ENCODE results near the gene CTTN. TPM values are rescaled to one million over a fixed set of nuclear protein-coding genes. Genes with fewer than 3 reads are reported as not detected.

The CTTN gene
- total and polyA plus RNA-seq, 8 donors: 68.7 to 130 (median 87.6) TPM

DNA sequence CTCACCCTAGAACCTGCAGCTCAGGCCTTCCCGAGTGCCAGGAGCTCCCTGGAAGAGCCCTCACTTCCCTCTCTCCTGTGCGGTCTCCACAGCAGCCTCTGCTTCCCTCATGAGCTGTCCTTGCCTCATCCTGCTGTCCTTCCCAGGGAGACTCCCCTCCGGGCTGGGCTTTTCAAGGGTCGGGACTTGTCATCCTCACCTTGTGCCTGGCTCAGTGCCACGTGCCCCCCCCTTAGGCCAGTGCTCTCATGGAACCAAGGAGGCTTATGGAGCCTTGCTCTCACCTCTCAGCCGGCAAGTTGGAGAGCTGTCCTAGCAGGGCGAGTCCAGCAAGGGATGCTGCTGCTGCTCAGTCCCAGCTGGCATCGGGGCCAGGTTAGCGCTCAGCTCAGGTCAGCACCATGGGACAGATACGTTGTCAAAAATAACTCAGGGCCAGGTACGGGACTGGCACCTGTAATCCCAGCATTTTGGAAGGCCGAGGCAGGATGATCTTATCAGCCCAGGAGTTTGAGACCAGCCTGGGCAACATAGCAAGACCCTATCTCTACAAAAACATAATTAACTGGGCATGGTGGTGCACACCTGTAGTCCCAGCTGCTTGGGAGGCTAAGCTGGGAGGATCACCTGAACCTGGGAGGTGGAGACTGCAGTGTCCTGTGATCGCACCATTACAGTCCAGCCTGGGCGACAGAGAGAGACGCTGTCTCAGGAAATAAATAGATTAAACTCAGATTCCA is 13.6 kb downstream of the CTTN start:
- Histone ChIP-seq H3K4me1 (no peaks in the 10 kb centered on the region), H3K4me3 (no peak overlapping the region), H3K36me3 (peaks cover 6 to 81% (median 57%) of the 10 kb centered on the region in 3 donors), H3K9me3 (no peaks in the 10 kb centered on the region), H3K27me3 (no peaks in the 10 kb centered on the region), H3K27ac (no peak overlapping the region)
- WGBS, 2 donors: 93 to 96% methylated on average over 15 of the region's 15 CpGs
- ATAC-seq (no peak), FAIRE-seq (no peak), DNase-seq (peak in 1 of 6 donors; percentile 77)
- TF ChIP-seq, protein P1, sequence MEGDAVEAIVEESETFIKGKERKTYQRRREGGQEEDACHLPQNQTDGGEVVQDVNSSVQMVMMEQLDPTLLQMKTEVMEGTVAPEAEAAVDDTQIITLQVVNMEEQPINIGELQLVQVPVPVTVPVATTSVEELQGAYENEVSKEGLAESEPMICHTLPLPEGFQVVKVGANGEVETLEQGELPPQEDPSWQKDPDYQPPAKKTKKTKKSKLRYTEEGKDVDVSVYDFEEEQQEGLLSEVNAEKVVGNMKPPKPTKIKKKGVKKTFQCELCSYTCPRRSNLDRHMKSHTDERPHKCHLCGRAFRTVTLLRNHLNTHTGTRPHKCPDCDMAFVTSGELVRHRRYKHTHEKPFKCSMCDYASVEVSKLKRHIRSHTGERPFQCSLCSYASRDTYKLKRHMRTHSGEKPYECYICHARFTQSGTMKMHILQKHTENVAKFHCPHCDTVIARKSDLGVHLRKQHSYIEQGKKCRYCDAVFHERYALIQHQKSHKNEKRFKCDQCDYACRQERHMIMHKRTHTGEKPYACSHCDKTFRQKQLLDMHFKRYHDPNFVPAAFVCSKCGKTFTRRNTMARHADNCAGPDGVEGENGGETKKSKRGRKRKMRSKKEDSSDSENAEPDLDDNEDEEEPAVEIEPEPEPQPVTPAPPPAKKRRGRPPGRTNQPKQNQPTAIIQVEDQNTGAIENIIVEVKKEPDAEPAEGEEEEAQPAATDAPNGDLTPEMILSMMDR (IDR thresholded peaks at IDR 0.05): no peak
- intact Hi-C loops (cut with DNase I): no loop called here

DNA sequence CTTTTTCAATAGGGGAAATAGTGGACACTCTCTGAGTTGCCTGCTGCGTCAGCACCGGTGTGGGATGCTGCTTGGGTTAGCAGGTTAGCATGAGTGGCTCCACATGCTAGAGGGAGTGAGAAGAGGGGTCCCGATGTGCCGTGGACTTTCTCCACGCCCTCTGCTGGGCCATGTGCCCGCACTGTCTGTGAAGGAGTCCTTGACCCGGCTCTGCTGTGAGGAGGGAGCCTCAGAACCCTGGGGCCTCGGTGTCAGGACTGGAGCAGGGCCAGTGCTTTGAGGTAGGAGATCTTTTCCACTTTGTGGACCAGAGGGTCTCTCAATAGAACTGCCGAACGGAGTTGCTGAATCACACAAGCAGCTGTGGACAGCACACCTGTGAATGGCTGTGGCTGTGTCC is 14.8 kb downstream of the CTTN start:
- TF ChIP-seq, protein P1 (IDR thresholded peaks at IDR 0.05): no peak
- Histone ChIP-seq H3K9me3 (no peaks in the 10 kb centered on the region), H3K4me1 (no peaks in the 10 kb centered on the region), H3K27ac (no peak overlapping the region), H3K27me3 (no peaks in the 10 kb centered on the region), H3K36me3 (peaks cover 6 to 81% (median 60%) of the 10 kb centered on the region in 3 donors), H3K4me3 (no peak overlapping the region)
- ATAC-seq: no peak
- no peak for DNase-seq
- no peak for FAIRE-seq
- intact Hi-C loops (cut with DNase I): no loop called here
- 92 to 95% methylated on average over 10 of the region's 10 CpGs for WGBS, 2 donors

DNA sequence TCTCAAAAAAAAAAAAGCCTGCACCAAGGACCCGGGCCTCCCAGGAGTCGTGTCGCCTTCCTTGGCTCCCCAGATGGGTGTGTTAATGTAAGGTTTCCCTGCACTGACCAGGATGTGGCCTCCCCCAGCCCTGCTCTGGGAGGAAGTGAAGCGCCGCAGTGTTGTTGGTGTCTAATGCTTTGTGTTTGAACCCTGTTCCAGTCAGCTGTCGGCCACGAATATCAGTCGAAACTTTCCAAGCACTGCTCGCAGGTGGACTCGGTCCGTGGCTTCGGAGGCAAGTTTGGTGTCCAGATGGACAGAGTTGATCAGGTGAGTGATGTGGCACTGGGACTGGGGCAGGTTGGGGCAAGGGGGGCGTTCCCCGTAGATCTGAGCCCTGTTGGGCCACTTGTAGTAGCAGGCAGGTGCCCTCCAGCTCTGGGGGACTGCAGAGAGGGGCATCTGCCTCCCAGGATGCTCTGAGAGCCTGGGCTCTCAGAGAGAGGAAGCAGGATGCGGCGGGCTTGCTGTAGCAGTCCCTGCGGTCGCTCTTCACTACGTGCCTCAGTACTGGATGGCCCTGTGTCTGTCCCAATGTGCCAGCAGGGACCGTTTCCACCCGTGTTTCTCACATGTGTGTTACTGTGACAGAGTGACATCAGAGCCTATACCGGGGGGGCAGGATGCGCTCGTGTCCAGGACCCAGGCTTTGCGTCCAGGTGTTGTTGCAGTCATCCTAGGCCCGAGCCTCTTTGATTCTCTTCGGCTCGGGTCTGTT is 16.2 kb downstream of the CTTN start:
- no peak for ATAC-seq
- WGBS, 2 donors: 95% methylated on average over 28 of the region's 28 CpGs
- no peak overlapping the region for H3K27ac ChIP-seq
- no peak overlapping the region for H3K4me3 ChIP-seq
- FAIRE-seq: no peak
- intact Hi-C loops (cut with DNase I): no loop called here
- no peaks in the 10 kb centered on the region for H3K27me3 ChIP-seq
- no peaks in the 10 kb centered on the region for H3K4me1 ChIP-seq
- H3K36me3 ChIP-seq: peaks cover 3 to 78% (median 47%) of the 10 kb centered on the region in 3 donors
- peak in 1 of 6 donors; percentile 7 for DNase-seq
- TF ChIP-seq, protein P1 (IDR thresholded peaks at IDR 0.05): no peak
- no peaks in the 10 kb centered on the region for H3K9me3 ChIP-seq

DNA sequence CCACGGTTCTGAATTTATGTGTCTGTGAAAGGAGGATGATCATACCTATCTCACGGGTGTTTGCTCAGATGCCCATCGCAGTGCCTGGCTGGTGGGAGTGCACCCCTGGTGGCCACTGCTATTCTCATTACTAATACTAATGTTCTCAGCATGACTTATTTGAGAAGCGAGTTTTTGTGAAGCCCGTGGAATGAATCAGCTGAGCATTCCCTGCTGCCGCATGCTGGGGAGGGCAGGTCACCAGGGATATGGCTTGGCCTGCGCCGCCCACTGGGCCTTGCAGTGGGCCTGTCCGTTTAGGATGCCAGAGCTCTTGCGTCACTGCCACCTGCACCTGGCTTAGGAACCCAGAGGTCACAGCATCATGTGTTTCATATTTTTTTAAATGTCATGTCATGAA is 16.9 kb downstream of the CTTN start:
- no peak overlapping the region for H3K27ac ChIP-seq
- H3K36me3 ChIP-seq: peaks cover 0 to 78% (median 46%) of the 10 kb centered on the region in 3 donors
- TF ChIP-seq, protein P1 (IDR thresholded peaks at IDR 0.05): no peak
- no peaks in the 10 kb centered on the region for H3K27me3 ChIP-seq
- H3K9me3 ChIP-seq: no peaks in the 10 kb centered on the region
- peak in 1 of 6 donors; percentile 12 for DNase-seq
- H3K4me1 ChIP-seq: no peaks in the 10 kb centered on the region
- ATAC-seq: peak in 1 of 4 donors; percentile 22
- H3K4me3 ChIP-seq: no peak overlapping the region
- 81 to 84% methylated on average over 10 of the region's 10 CpGs for WGBS, 2 donors
- no peak for FAIRE-seq
- intact Hi-C loops (cut with DNase I): no loop called here
